ENCODE results near the gene WNT4.

GRCh38 chr1:22176258-22176657 is 33.4 kb upstream of the WNT4 start:
- TF ChIP-seq CTCF (IDR thresholded peaks at IDR 0.05) (no peak), POLR2A (IDR thresholded peaks at IDR 0.05) (no peak)

Measured in body of pancreas (tissue), 4 donors.